Activated CD4-positive, alpha-beta T cell treated with anti-CD3 and anti-CD28 coated beads for 36 hours (primary cell): ENCODE results near the gene FST. TPM values are rescaled to one million over a fixed set of nuclear protein-coding genes. Genes with fewer than 3 reads are reported as not detected.

Experiments used
- ATAC-seq: fragments of 200-7000 bp; cut with Tn5 transposase; one replicate; pipeline ENCODE4 v1.10.0; 2021; ENCODE audit warnings: mild to moderate bottlenecking, moderate library complexity
- CTCF ChIA-PET: fragments of 350-600 bp; sonication (Branson Sonifier 250); formaldehyde crosslinking; loops from one replicate; lab custom pipeline; 2021; ENCODE audit warnings: antibody characterized with exemption; lab: Charles Lee
- POLR2A ChIA-PET: fragments of 350-600 bp; sonication (Branson Sonifier 250); formaldehyde crosslinking; loops from one replicate; lab custom pipeline; 2021; ENCODE audit warnings: antibody characterized with exemption, inconsistent platforms; lab: Charles Lee
- DNase-seq: peaks from one replicate; pipeline ENCODE4 v3.0.0-alpha.2; 2020
- H3K27ac Mint-ChIP-seq: one replicate; pipeline ENCODE4 v1.8.0; 2021; ENCODE audit warnings: mixed read lengths
- H3K27me3 Mint-ChIP-seq: one replicate; pipeline ENCODE4 v1.8.0; 2021; ENCODE audit warnings: mixed read lengths
- H3K36me3 Mint-ChIP-seq: one replicate; pipeline ENCODE4 v1.8.0; 2021; ENCODE audit warnings: low read depth, mixed read lengths
- H3K4me1 Mint-ChIP-seq: one replicate; pipeline ENCODE4 v1.8.0; 2021; ENCODE audit warnings: mixed read lengths
- H3K4me3 Mint-ChIP-seq: one replicate; pipeline ENCODE4 v1.8.0; 2021; ENCODE audit warnings: mild to moderate bottlenecking, moderate library complexity, mixed read lengths
- H3K9me3 Mint-ChIP-seq: one replicate; pipeline ENCODE4 v1.8.0; 2021; ENCODE audit warnings: low read depth, mixed read lengths
- intact Hi-C, 2 experiments: fragments of 100-400 bp; cut with DNase I in 1 of 2; cut with micrococcal nuclease in 1 of 2; formaldehyde crosslinking; loops; one replicate each; pipeline versions ENCODE4 v1.14.2 to v1.15.1; 2022 to 2024; cut with DNase I, micrococcal nuclease
- total RNA-seq, 2 experiments: library from RNA; stranded (reverse); gene quantifications; one replicate each; pipeline ENCODE4 v1.2.3, GENCODE V29; 2021

The FST gene
- total RNA-seq, 2 experiments from 2014 or later = 0.43 to 0.54 TPM

DNA sequence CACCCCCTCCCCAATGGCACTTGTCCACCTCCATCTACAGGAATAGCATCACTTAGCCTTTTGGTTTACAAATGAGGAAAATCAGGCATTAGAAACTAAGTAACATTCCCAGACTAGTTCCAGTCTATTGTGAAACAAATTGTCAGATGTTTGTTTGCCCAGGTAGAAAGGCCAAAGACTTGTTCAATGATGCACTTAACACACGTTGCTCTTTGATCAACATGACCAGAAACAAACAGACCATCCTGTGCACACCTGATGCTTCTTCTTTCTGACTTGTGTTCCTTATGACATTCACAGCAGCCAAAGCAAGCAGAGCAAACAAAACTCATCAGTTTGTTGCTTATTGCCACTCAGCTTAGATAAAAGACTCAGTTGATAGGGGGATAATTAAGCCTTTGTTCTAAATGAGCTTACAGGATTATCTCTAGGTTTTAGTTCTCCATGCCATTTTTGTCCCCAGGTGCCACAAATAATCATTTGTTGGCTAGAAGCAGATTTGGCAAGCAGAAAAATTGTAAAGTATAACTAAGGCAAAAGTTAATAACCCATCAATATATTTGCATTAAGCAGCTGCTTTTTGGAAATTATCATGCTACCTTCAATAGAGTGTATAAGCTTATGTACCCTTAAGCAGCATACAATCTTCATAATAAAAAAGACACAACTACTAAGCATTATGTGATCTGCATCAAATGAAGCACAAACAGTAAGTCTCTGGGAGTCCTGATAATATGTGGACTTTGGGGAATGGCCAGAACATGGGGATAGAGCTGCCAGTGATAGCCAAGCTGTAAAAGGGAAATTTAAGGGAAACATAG lies 26.3 kb upstream of the FST start:
- H3K9me3 Mint-ChIP-seq = no peaks in the 10 kb centered on the region
- H3K4me3 Mint-ChIP-seq = no peak overlapping the region
- DNase-seq (no peak), ATAC-seq (no peak)
- ChIA-PET CTCF (interaction anchor here (0.7 kb wide), 1 partner anchor 188 kb away, joined by 3 read pairs; no protein-coding TSS in a partner anchor), POLR2A (no interaction called here)
- H3K36me3 Mint-ChIP-seq = no peaks in the 10 kb centered on the region
- no peak overlapping the region for H3K27ac Mint-ChIP-seq
- intact Hi-C loops = no loop called here
- H3K4me1 Mint-ChIP-seq = no peaks in the 10 kb centered on the region
- peaks cover 34% of the 10 kb centered on the region for H3K27me3 Mint-ChIP-seq

DNA sequence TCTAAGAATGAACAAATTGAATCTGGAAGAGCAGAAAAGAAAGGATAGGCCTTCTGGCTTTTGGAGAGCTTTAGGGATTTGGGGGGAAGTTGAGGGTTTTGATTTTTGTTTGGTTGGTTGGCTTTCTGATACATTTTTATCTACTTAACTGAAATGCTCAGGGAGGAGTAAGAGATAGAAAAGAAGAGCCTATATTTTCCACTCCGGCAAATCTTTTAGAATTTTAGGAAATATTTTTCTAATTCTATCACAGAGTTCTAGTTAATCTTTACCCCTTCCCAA lies 25.8 kb upstream of the FST start:
- no peaks in the 10 kb centered on the region for H3K36me3 Mint-ChIP-seq
- no peaks in the 10 kb centered on the region for H3K9me3 Mint-ChIP-seq
- H3K27ac Mint-ChIP-seq = no peak overlapping the region
- H3K4me1 Mint-ChIP-seq = no peaks in the 10 kb centered on the region
- intact Hi-C loops = no loop called here
- CTCF ChIA-PET = interaction anchor here (0.7 kb wide), 1 partner anchor 189 kb away, joined by 3 read pairs; no protein-coding TSS in a partner anchor
- no peak for ATAC-seq
- POLR2A ChIA-PET = no interaction called here
- no peak for DNase-seq
- H3K4me3 Mint-ChIP-seq = no peak overlapping the region
- H3K27me3 Mint-ChIP-seq = peaks cover 31% of the 10 kb centered on the region

DNA sequence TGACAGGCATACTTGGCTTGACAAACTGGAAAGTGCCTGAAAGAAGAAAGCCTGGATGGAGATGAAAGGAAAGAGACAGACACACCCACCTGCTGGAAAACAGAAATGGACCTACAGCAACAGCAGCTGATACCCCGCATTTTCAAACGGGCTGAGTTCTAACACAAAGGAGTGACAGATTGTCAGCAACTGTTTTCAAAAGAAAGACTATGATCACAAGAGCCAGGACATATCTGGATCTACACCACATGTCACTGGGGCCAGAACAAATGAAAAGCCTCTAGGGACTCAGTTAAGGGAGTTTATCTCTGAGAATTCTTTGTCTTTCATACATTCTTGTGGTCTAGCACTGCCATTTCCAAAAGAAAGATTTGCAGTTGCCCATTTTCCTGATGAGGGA lies 24.1 kb upstream of the FST start:
- CTCF ChIA-PET = no interaction called here
- Mint-ChIP-seq H3K4me3 (no peak overlapping the region), H3K27me3 (peaks cover 28% of the 10 kb centered on the region), H3K4me1 (no peaks in the 10 kb centered on the region), H3K27ac (no peak overlapping the region), H3K9me3 (no peaks in the 10 kb centered on the region), H3K36me3 (no peaks in the 10 kb centered on the region)
- ATAC-seq = no peak
- POLR2A ChIA-PET = no interaction called here
- intact Hi-C loops = no loop called here
- DNase-seq = no peak

DNA sequence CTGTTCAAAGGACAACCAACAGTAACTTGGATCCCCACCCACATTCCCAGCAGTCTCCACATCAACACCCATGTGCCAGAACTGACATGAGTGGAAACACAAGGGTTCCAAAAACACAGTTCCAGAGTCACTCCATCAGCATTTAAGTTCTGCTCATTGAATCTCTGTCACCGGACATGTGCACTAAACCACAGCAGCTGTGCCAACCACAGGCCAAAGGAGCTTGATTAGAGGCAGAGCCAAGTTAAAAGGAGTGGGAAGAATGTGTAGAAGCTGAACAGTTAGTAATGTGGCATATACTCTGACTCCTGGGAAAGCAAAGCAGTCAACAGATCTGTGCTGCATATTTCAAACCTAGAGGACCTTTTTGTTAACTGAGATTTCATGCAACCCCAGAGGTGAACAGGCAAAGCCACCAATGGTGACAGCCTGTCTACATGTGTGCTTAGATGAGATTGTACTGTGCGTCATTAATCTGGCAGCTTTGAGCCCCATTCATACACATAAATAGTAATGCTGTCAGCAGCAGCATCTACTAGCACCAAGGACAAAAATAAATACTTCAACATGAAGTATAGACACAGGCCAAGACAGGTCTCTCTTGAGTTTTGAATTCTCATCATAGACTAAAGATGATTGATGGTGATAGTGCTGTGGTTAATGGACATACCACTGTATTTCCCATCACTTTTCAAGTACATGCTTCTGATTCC lies 16.4 kb upstream of the FST start:
- Mint-ChIP-seq H3K27me3 (peaks cover 27% of the 10 kb centered on the region), H3K4me3 (no peak overlapping the region), H3K4me1 (no peaks in the 10 kb centered on the region), H3K27ac (no peak overlapping the region), H3K9me3 (no peaks in the 10 kb centered on the region), H3K36me3 (no peaks in the 10 kb centered on the region)
- POLR2A ChIA-PET = no interaction called here
- ATAC-seq (no peak), DNase-seq (no peak)
- intact Hi-C loops = no loop called here
- CTCF ChIA-PET = no interaction called here

DNA sequence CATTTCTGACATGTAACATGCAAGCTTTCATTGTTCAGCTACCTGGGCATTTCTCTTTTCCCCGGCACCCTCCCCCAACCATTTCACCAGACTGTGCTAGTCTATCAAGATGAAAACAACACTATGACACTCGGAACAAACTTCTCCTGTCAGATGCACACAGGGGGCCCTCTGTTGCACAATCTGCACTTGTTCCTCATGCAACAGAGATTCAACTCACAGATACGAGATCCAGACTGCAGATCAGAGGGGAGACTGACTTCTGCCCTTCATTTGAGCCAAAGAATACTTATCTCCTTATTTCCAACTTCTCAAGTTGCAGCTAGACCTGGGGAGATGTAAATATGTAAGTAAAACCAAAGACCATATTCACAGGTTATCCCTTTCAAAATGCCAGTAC lies 15.7 kb upstream of the FST start:
- Mint-ChIP-seq H3K27me3 (peaks cover 28% of the 10 kb centered on the region), H3K27ac (no peak overlapping the region), H3K9me3 (no peaks in the 10 kb centered on the region), H3K4me3 (no peak overlapping the region), H3K4me1 (no peaks in the 10 kb centered on the region), H3K36me3 (no peaks in the 10 kb centered on the region)
- DNase-seq (no peak), ATAC-seq (no peak)
- intact Hi-C loops = no loop called here
- ChIA-PET POLR2A (no interaction called here), CTCF (no interaction called here)

DNA sequence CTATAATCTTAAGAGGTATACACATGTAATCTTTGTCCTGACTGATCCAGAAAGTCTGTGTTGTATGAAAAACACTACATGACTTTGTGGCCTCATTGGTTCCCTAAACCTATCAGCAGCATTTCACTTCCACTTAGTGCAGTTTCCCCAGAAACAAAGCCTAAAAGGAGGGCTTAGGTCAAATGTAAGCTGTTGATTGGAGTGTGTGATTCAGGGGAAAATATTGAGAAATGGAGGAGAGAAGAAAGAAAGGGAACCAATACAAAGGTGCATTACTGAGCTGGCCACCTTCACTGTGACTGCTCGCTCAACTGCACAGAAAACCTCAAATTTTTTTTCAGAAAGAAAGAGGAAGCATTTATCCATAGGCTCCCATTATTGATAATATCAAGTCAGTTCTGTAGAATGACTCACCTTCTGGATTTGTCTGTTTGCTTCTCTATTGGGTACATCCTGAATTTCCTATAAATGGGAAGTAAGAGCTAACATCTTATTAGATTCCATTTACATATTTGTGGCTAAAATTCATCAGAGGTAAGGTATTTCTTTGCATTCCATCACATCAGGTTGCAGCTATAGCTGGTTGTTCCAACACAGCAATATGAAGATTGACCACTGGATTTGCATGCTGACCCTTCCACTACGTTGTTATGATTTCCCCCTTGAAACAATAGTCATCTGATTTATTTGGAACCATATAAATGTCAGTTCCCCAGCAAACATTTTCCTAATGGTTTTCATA lies 10.3 kb upstream of the FST start:
- H3K4me3 Mint-ChIP-seq = no peak overlapping the region
- H3K9me3 Mint-ChIP-seq = no peaks in the 10 kb centered on the region
- ChIA-PET POLR2A (no interaction called here), CTCF (interaction anchor here (0.7 kb wide), 1 partner anchor 124 kb away, joined by 3 read pairs; no protein-coding TSS in a partner anchor)
- no peak overlapping the region for H3K27ac Mint-ChIP-seq
- no peaks in the 10 kb centered on the region for H3K36me3 Mint-ChIP-seq
- intact Hi-C loops = no loop called here
- peaks cover 41% of the 10 kb centered on the region for H3K27me3 Mint-ChIP-seq
- no peaks in the 10 kb centered on the region for H3K4me1 Mint-ChIP-seq
- ATAC-seq (no peak), DNase-seq (no peak)

DNA sequence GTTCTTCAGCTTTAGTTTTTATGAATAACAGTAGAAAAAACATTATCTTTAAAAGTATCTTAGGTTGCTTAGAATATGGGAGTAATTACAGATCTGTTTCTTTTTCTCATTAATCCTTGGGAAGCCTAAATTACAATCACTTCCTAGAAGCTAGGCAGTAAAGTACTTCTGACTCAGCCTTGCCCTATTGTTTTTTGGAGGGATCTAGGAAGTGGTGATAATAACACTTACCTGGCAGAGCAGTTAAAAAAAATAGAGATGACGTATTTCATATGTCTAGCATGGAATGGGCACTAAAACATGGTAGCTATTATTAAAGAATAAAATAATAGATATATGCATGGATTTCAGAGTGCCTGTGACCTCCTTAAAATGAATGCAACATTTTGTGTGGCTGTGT lies 8.2 kb upstream of the FST start:
- no peak overlapping the region for H3K27ac Mint-ChIP-seq
- no peaks in the 10 kb centered on the region for H3K36me3 Mint-ChIP-seq
- CTCF ChIA-PET = no interaction called here
- no peak overlapping the region for H3K4me3 Mint-ChIP-seq
- POLR2A ChIA-PET = interaction anchor here (0.7 kb wide), 1 partner anchor 299 kb away, joined by 4 read pairs; no protein-coding TSS in a partner anchor
- intact Hi-C loops = no loop called here
- no peaks in the 10 kb centered on the region for H3K4me1 Mint-ChIP-seq
- DNase-seq (no peak), ATAC-seq (no peak)
- H3K9me3 Mint-ChIP-seq = no peaks in the 10 kb centered on the region
- peaks cover 46% of the 10 kb centered on the region for H3K27me3 Mint-ChIP-seq

DNA sequence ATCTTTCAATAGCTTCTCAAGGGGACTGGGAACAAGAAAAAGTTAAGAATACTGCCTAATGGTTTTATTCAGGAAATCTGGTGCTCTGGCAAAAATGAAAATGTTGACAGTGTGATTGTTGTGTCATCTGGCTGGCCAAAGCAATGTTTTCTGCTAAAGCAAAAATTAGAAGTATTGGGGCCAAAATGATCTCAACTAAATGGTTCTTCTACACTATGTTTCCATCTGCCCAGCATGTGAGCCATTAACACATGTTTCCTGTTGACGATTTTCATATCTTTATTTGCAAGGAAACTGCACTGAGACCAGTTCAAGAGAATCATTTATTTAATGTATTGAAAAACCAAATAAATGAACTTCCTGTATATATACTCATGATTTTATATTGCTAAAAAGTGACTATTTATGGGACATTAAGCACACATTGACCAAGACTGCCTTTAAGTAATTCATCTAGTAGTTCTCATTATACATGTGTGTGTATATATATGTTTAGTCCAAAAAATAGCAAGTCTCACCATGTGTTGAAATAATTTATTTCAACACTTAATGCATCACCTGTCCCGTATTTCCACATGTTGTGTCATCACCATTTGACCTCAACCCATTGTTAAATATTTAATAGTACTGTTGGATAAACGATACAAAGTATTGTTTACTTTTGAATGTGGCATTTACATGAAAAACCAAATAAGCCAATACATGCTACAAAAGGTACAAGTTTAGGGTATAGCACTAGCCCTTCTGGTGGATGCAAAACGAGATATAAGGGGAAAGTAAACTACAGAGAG lies 7.5 kb upstream of the FST start:
- no peak for ATAC-seq
- Mint-ChIP-seq H3K9me3 (no peaks in the 10 kb centered on the region), H3K4me1 (no peaks in the 10 kb centered on the region), H3K4me3 (no peak overlapping the region), H3K27ac (no peak overlapping the region), H3K27me3 (peaks cover 48% of the 10 kb centered on the region), H3K36me3 (no peaks in the 10 kb centered on the region)
- ChIA-PET CTCF (no interaction called here), POLR2A (no interaction called here)
- no peak for DNase-seq
- intact Hi-C loops = no loop called here

DNA sequence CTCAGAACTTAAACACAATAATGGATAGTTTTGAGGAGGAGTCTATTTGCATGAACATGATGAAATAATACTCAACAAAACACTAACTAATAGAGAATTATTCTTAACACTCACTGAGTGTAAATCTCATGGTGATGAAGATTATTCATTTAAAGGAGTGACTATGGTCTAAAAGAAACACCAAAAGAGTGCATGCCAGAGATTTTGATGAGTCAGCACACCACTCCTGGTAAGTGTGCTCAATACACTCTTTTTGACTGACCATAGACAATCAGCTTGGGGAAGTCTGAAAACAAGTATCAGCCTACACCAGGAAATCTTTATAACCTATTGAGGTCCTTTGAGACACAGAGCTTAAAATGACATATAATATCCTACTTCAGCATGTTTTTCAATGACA lies 6.8 kb upstream of the FST start:
- H3K27me3 Mint-ChIP-seq = peaks cover 52% of the 10 kb centered on the region
- ChIA-PET CTCF (interaction anchor here (0.6 kb wide), 1 partner anchor 159 kb away, joined by 5 read pairs; no protein-coding TSS in a partner anchor), POLR2A (no interaction called here)
- ATAC-seq = no peak
- intact Hi-C loops = no loop called here
- H3K4me1 Mint-ChIP-seq = peaks cover 3% of the 10 kb centered on the region
- no peaks in the 10 kb centered on the region for H3K9me3 Mint-ChIP-seq
- no peak overlapping the region for H3K27ac Mint-ChIP-seq
- DNase-seq = no peak
- no peaks in the 10 kb centered on the region for H3K36me3 Mint-ChIP-seq
- no peak overlapping the region for H3K4me3 Mint-ChIP-seq

DNA sequence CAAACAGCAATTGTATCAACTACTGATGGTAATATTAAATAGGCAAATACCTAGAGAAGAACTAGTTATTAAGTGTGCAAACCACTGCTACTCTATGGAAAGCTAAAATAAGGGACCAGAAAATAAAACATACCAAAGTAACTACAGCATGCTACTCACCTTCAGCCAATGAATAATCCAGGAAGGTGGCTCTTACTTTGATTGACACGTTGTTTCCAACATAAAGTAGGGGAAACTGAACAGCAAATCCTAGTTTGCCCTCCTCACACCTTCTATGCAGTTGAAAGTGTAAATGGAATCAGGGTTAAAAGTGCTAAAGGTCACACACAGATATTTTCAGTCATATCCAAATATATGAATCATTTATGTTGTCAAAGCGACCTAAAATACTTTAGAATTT lies 5.1 kb upstream of the FST start:
- H3K36me3 Mint-ChIP-seq = no peaks in the 10 kb centered on the region
- DNase-seq (no peak), ATAC-seq (no peak)
- H3K9me3 Mint-ChIP-seq = no peaks in the 10 kb centered on the region
- intact Hi-C loops = loop anchor here in 1 of 2 experiments (5.0 kb wide), 1 partner anchor 837 kb away; the partner anchor contains the start of gene ARL15
- H3K4me1 Mint-ChIP-seq = peaks cover 12% of the 10 kb centered on the region
- CTCF ChIA-PET = no interaction called here
- POLR2A ChIA-PET = no interaction called here
- H3K27me3 Mint-ChIP-seq = peaks cover 52% of the 10 kb centered on the region
- H3K27ac Mint-ChIP-seq = no peak overlapping the region
- H3K4me3 Mint-ChIP-seq = no peak overlapping the region

DNA sequence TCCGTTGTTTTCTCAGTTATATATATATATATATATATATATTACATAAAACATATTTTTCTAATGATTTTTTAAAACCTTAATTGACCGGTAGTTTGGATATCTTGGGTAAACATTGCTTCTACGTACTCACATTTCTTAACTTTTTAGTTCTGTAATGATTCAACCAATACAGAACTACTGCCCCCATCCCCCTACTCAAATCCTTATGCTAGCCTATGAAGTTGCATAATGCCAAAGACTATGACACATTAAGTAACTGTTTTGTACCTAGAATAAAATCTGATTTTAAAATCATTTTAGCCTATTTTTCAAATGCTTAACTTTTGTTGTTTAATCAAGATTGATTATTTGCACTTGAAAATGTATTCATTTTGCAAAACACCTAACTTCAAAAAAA lies 4.4 kb upstream of the FST start:
- Mint-ChIP-seq H3K4me1 (peaks cover 17% of the 10 kb centered on the region), H3K36me3 (no peaks in the 10 kb centered on the region), H3K4me3 (no peak overlapping the region), H3K27me3 (peaks cover 55% of the 10 kb centered on the region), H3K9me3 (no peaks in the 10 kb centered on the region), H3K27ac (no peak overlapping the region)
- no peak for DNase-seq
- CTCF ChIA-PET = interaction anchor here (0.7 to 2.7 kb wide), 3 partner anchors 18 to 753 kb away, joined by 3 to 9 read pairs (median 5); no protein-coding TSS in a partner anchor
- intact Hi-C loops = loop anchor here in 1 of 2 experiments (5.0 kb wide), 1 partner anchor 836 kb away; the partner anchor contains the start of gene ARL15
- POLR2A ChIA-PET = no interaction called here
- no peak for ATAC-seq
